ENCODE results near the gene C19orf81.
"Not testable (repeated sequence)": the region's sequence is repeated elsewhere in the genome, so short reads cannot be mapped to it uniquely, and the experiment has no call there.

Gene C19orf81

GRCh38 chr19:50649433-50650391, at the start of gene C19orf81:
TSS of gene C19orf81 (plus strand) at chr19:50649445. CDS start at chr19:50649445, 0 bp downstream.
- DNase-seq = no peak

- DNase-seq = no peak
These were observed 47.7 kb upstream of the C19orf81 start for GRCh38 chr19:50601407-50602088.

- DNase-seq = no peak
These were observed 47.2 kb upstream of the C19orf81 start for GRCh38 chr19:50602089-50602422.

- no peak for DNase-seq
These were observed 46.7 kb upstream of the C19orf81 start for GRCh38 chr19:50602496-50602895.

GRCh38 chr19:50602935-50603334, 46.3 kb upstream of the C19orf81 start:
- no peak for DNase-seq

- DNase-seq = not testable (repeated sequence)
These were observed 44.8 kb upstream of the C19orf81 start for GRCh38 chr19:50604264-50605073.

GRCh38 chr19:50606059-50606836, 43.0 kb upstream of the C19orf81 start:
- not testable (repeated sequence) for DNase-seq

GRCh38 chr19:50607388-50607787, 41.9 kb upstream of the C19orf81 start:
- DNase-seq = no peak

GRCh38 chr19:50607874-50608785, 41.1 kb upstream of the C19orf81 start:
- no peak for DNase-seq

- DNase-seq = not testable (repeated sequence)
These were observed 36.5 kb upstream of the C19orf81 start for GRCh38 chr19:50612504-50613404.

- not testable (repeated sequence) for DNase-seq
These were observed 30.9 kb upstream of the C19orf81 start for GRCh38 chr19:50618379-50618778.

GRCh38 chr19:50619184-50619583, 30.1 kb upstream of the C19orf81 start:
- not testable (repeated sequence) for DNase-seq

GRCh38 chr19:50620394-50620906, 28.8 kb upstream of the C19orf81 start:
- not testable (repeated sequence) for DNase-seq

GRCh38 chr19:50624949-50625600, 24.2 kb upstream of the C19orf81 start:
- no peak for DNase-seq

GRCh38 chr19:50626011-50626410, 23.2 kb upstream of the C19orf81 start:
- DNase-seq = no peak

GRCh38 chr19:50626795-50627194, 22.4 kb upstream of the C19orf81 start:
- no peak for DNase-seq

GRCh38 chr19:50628146-50628545, 21.1 kb upstream of the C19orf81 start:
- no peak for DNase-seq

- DNase-seq = no peak
These were observed 20.7 kb upstream of the C19orf81 start for GRCh38 chr19:50628551-50628950.

- no peak for DNase-seq
These were observed 20.1 kb upstream of the C19orf81 start for GRCh38 chr19:50629194-50629593.

Data from SHP77 treated with DMSO at 0.1 percent for 48 hours (cell line).